Measurements from ENCODE around the gene TNRC18.
"Not testable (repeated sequence)": the region's sequence is repeated elsewhere in the genome, so short reads cannot be mapped to it uniquely, and the experiment has no call there.

The TNRC18 gene

DNA sequence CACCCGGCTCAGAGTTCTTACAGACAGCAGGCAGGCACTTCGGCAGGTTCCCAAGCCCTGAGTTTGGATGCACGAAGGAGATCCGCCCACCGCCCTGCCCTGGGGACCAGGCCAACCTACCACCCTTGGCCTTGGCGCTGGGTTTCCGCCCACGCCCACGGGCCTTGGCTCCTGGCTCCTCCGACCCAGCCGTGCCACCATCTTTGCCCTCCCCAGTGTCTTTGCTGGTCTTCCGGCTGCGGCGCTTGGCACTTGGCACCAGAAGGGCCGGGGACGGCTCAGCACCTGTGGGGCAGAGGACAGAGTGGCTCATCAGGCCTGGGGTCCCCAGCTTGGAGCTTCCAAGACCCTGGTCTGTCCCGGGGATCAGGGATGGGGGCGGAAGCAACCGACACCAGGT lies 108.8 kb downstream of the TNRC18 start:
- H3K4me1 ChIP-seq (ENCODE audit: insufficient read depth, low read length, poor library complexity, severe bottlenecking) = no peaks in the 10 kb centered on the region
- H3K4me3 ChIP-seq (ENCODE audit: low read length, poor library complexity, severe bottlenecking) = no peak overlapping the region
- H3K27me3 ChIP-seq (ENCODE audit: insufficient read depth, low read length, poor library complexity, severe bottlenecking) = no peaks in the 10 kb centered on the region
- H3K9ac ChIP-seq (ENCODE audit: low read depth, low read length, poor library complexity, severe bottlenecking) = no peak overlapping the region
- no peaks in the 10 kb centered on the region for H4K20me1 ChIP-seq (ENCODE audit: insufficient read depth, low read length, poor library complexity, severe bottlenecking)
- no peaks in the 10 kb centered on the region for H3K79me2 ChIP-seq (ENCODE audit: insufficient read depth, low read length)
- no peaks in the 10 kb centered on the region for H3K9me2 ChIP-seq (replicated peaks; ENCODE audit: low read depth, low read length)
- no peak for TF ChIP-seq CTCF (conservative IDR thresholded peaks at IDR 0.05; ENCODE audit: low read length)
- TF ChIP-seq EZH2phosphoT487 (IDR thresholded peaks at IDR 0.05; ENCODE audit: borderline replicate concordance) = no peak
- H3F3A ChIP-seq (ENCODE audit: low read depth) = no peaks in the 10 kb centered on the region
- H3K4me2 ChIP-seq (ENCODE audit: low read depth, low read length, poor library complexity, severe bottlenecking) = no peak overlapping the region
- peaks cover 9% of the 10 kb centered on the region; the same call in 1 of the 2 replicates for H3K9me3 ChIP-seq (ENCODE audit: insufficient read depth, low read depth, low read length)
- no peak overlapping the region for H2AFZ ChIP-seq (ENCODE audit: low read length)
- peaks cover 40% of the 10 kb centered on the region for H3K36me3 ChIP-seq (ENCODE audit: insufficient read depth, low read length)

GRCh38 chr7:5313076-5313885 lies 110.4 kb downstream of the TNRC18 start:
- H3K4me2 ChIP-seq (ENCODE audit: low read depth, low read length, poor library complexity, severe bottlenecking); H3K27me3 ChIP-seq (ENCODE audit: insufficient read depth, low read length, poor library complexity, severe bottlenecking); H3K79me2 ChIP-seq (ENCODE audit: insufficient read depth, low read length); H4K20me1 ChIP-seq (ENCODE audit: insufficient read depth, low read length, poor library complexity, severe bottlenecking); H3K4me1 ChIP-seq (ENCODE audit: insufficient read depth, low read length, poor library complexity, severe bottlenecking); H3F3A ChIP-seq (ENCODE audit: low read depth); H3K9ac ChIP-seq (ENCODE audit: low read depth, low read length, poor library complexity, severe bottlenecking); H3K9me3 ChIP-seq (ENCODE audit: insufficient read depth, low read depth, low read length); H3K9me2 ChIP-seq (replicated peaks; ENCODE audit: low read depth, low read length); H2AFZ ChIP-seq (ENCODE audit: low read length); H3K4me3 ChIP-seq (ENCODE audit: low read length, poor library complexity, severe bottlenecking): not testable (repeated sequence)
- peaks cover 31% of the 10 kb centered on the region; the same call in 1 of the 2 replicates for H3K36me3 ChIP-seq (ENCODE audit: insufficient read depth, low read length)

- not testable (repeated sequence) for H3K4me3 ChIP-seq (ENCODE audit: low read length, poor library complexity, severe bottlenecking); H3K79me2 ChIP-seq (ENCODE audit: insufficient read depth, low read length); H3K9ac ChIP-seq (ENCODE audit: low read depth, low read length, poor library complexity, severe bottlenecking); H2AFZ ChIP-seq (ENCODE audit: low read length); H3F3A ChIP-seq (ENCODE audit: low read depth); H3K4me1 ChIP-seq (ENCODE audit: insufficient read depth, low read length, poor library complexity, severe bottlenecking); H4K20me1 ChIP-seq (ENCODE audit: insufficient read depth, low read length, poor library complexity, severe bottlenecking); H3K9me3 ChIP-seq (ENCODE audit: insufficient read depth, low read depth, low read length); H3K9me2 ChIP-seq (replicated peaks; ENCODE audit: low read depth, low read length); H3K27me3 ChIP-seq (ENCODE audit: insufficient read depth, low read length, poor library complexity, severe bottlenecking); H3K4me2 ChIP-seq (ENCODE audit: low read depth, low read length, poor library complexity, severe bottlenecking)
- peaks cover 37% of the 10 kb centered on the region; the same call in 1 of the 2 replicates for H3K36me3 ChIP-seq (ENCODE audit: insufficient read depth, low read length)
Measured at GRCh38 chr7:5312276-5313070, 111.2 kb downstream of the TNRC18 start.

DNA sequence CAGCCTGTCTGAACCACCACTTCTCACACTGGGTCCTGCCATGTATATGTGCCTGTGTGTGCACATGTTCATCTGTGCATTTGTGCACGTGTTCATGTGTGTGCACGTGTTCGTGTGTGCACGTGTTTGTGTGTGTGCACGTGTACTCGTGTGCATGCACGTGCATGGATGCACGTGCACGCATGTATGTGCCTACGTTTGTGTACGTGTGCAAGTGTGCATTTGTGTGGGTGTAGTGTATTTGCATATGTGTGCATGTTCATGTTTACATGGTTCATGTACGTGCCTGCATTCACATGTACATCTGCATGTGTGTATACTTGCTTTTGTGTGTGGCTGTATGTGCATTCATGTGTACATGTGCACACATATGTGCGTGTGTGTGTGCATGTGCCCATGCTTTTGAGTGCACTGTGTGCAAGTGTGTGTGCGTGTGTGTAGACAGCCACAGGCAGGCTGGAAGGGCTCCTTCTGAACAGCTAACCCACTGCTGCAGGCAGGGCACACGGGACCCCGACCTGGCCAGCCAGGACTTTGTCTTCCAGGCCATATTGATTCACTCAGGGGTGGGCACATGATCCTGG lies 112.7 kb downstream of the TNRC18 start:
- Histone ChIP-seq H3K36me3 (ENCODE audit: insufficient read depth, low read length) (peaks cover 36% of the 10 kb centered on the region; the same call in 1 of the 2 replicates), H3K4me1 (ENCODE audit: insufficient read depth, low read length, poor library complexity, severe bottlenecking) (no peaks in the 10 kb centered on the region)
- TF ChIP-seq EZH2phosphoT487 (IDR thresholded peaks at IDR 0.05; ENCODE audit: borderline replicate concordance) = no peak
- no peak for TF ChIP-seq CTCF (conservative IDR thresholded peaks at IDR 0.05; ENCODE audit: low read length)

More for the DNA sequence above, 112.7 kb downstream of the TNRC18 start:
- no peak overlapping the region for H3K4me2 ChIP-seq (ENCODE audit: low read depth, low read length, poor library complexity, severe bottlenecking)
- H3K9ac ChIP-seq (ENCODE audit: low read depth, low read length, poor library complexity, severe bottlenecking) = no peak overlapping the region
- no peaks in the 10 kb centered on the region for H3K9me2 ChIP-seq (replicated peaks; ENCODE audit: low read depth, low read length)
- no peak overlapping the region for H2AFZ ChIP-seq (ENCODE audit: low read length)
- H4K20me1 ChIP-seq (ENCODE audit: insufficient read depth, low read length, poor library complexity, severe bottlenecking) = no peaks in the 10 kb centered on the region
- no peaks in the 10 kb centered on the region for H3K9me3 ChIP-seq (ENCODE audit: insufficient read depth, low read depth, low read length)
- no peak overlapping the region for H3K4me3 ChIP-seq (ENCODE audit: low read length, poor library complexity, severe bottlenecking)
- no peaks in the 10 kb centered on the region for H3K27me3 ChIP-seq (ENCODE audit: insufficient read depth, low read length, poor library complexity, severe bottlenecking)
- H3F3A ChIP-seq (ENCODE audit: low read depth) = no peaks in the 10 kb centered on the region
- H3K79me2 ChIP-seq (ENCODE audit: insufficient read depth, low read length) = no peaks in the 10 kb centered on the region
